Astrocyte of the hippocampus (primary cell): ENCODE data around the gene ARHGEF16.

ENCODE experiments used
- DNase-seq: peaks from one replicate; pipeline ENCODE4 v3.0.0; 2011; ENCODE audit warnings: low read depth, low spot score

ARHGEF16 gene

DNA sequence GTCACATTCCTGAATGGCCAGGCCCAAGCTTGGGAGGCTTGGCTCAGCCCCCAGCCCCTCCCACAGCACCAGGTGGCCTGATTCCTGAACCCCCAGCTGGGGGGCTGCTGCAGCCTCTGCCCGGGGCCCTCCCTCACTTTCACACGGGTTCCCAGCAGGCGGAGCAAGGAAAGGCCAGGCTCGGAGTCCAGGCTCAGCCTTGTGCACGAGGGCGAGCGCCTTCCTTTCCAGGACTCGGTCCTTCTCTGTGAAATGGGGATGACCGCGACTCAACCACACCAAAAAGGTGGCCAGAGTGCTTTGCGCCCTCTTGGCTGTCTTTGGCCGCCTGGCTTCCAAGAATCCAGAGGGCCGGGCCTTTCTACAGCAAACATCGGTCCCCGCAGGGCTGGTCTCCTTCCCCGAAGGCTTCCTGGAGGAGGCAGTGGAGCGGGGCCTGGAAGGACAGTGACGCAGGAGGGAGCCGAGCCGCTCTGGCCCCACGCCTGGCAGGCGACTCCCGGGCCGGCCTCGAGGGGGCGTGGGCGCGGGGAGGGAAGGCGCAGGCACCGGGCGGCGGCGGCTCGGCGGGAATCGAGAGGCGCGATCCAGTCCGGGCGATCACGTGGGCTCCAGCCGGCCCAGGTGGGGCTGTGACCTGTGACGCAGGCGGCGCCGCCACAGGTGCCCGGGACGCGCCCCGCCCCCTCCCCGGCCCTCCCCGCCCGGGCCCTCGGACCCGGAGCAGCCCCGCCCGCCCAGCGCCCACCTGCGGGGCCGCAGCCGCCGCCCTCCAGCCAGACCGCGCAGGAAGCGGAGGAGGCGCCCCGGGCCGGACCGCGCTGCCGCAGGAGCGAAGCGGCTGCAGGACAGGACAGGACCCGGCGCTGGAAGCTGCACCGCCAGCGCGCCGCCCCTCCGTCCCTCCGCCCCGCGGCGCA, at the start of gene ARHGEF16:
ARHGEF16 (plus strand) TSS at position 775 of the 920 bp plus-strand sequence. CDS start 8,420 bp downstream, outside the sequence.
- DNase-seq: peak; percentile 67

GRCh38 chr1:3404801-3405200, 49.7 kb upstream of the ARHGEF16 start:
- no peak for DNase-seq

GRCh38 chr1:3405491-3405890, 49.0 kb upstream of the ARHGEF16 start:
- DNase-seq: no peak

GRCh38 chr1:3405974-3406867, 48.2 kb upstream of the ARHGEF16 start:
- DNase-seq: no peak

GRCh38 chr1:3407021-3407420, 47.4 kb upstream of the ARHGEF16 start:
- no peak for DNase-seq

- no peak for DNase-seq
Measured at GRCh38 chr1:3408751-3409266, 45.7 kb upstream of the ARHGEF16 start.

- no peak for DNase-seq
Measured at GRCh38 chr1:3409366-3410141, 44.9 kb upstream of the ARHGEF16 start.

DNA sequence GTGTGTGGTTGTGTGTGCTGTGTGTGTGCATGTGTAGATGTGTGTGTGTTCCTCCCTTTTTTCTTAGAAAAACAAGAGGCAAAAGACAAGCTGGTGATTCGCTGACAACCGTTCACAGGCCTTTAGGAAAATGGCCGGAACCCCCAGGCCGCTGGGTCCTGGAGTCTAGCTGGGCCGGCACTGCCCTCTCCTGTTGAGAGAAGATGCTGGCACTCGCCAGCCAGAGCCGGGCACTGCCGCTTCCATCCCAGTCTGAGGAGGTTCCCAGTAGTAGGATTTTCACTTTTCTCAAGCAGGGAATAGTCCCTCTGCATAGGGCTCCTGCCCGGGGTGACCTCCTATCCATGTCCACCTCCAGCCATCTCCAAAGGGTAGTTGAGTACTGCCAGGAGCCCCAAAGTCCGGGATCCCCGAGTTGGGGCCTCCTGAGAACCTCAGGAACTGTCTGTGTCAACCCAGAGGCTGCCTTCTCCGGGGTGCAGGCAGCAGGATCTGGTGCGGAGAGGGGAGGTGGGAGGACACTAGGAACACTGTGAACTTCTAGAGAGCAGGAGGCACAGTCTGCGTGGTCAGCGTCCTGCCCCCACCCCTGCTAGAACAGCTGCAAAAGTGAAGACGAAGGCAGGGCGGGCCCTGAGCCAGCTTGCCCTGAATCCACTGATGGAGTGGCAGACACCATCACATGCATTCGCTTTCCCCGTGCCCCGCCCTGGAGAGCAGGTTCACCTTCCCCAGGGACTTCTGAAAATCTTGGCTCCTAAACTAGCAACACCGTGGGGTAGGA, 44.1 kb upstream of the ARHGEF16 start:
- peak; percentile 90 for DNase-seq

- no peak for DNase-seq
Measured at GRCh38 chr1:3411806-3412205, 42.7 kb upstream of the ARHGEF16 start.

DNA sequence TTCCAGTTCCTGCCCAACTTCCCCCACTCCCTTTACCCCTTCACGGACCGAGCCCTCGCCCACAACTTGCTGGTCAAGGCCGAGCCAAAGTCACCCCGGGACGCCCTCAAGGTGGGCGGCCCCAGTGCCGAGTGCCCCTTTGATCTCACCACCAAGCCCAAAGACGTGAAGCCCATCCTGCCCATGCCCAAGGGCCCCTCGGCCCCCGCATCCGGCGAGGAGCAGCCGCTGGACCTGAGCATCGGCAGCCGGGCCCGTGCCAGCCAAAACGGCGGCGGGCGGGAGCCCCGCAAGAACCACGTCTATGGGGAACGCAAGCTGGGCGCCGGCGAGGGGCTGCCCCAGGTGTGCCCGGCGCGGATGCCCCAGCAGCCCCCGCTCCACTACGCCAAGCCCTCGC, 42.1 kb upstream of the ARHGEF16 start:
- DNase-seq: no peak

GRCh38 chr1:3413975-3414710, 40.3 kb upstream of the ARHGEF16 start:
- DNase-seq: no peak

DNA sequence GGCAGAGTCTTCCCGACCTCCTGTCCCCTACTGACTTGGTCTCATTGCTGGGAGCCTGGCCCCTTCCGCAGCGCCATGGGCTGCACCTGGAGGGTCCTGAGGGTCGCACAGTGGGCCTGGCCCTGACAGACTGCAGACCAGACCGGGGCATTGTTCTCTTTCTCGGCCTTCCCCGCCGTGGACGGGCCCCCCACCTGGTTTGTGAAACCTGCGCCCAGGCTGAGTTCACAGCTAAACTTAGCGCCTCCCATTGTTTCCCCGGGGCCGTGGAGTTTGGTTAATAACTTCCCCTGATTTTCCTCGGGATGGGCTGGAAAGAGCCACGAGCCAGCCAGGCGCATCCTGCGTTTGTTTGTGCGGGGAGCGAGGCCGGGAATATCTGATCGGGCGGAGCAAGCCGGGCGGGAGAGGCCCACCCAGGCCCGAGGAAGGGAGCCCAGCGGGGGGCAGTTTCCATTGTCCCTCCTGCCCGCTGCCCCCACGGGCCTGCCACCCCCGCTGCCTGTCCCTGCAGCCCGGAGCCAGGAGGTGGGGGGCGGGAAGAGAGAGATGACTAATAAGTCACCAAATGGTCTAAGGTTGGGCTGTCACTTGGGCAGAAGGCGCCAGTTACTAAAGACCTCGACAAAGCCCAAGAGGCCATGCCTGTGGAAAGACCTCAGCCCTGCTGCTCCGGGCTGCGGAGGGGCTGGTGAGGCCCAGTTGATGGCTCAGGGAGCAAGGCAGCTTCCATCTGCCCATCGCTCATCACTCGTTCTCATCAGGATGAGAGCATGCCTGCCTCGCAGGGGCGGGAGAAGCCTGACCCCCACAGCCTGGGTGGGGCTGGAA, 39.0 kb upstream of the ARHGEF16 start:
- DNase-seq: peak; percentile 27

GRCh38 chr1:3417082-3417739, 37.3 kb upstream of the ARHGEF16 start:
- no peak for DNase-seq

GRCh38 chr1:3417934-3418333, 36.5 kb upstream of the ARHGEF16 start:
- no peak for DNase-seq

GRCh38 chr1:3418600-3418999, 35.9 kb upstream of the ARHGEF16 start:
- DNase-seq: no peak

DNA sequence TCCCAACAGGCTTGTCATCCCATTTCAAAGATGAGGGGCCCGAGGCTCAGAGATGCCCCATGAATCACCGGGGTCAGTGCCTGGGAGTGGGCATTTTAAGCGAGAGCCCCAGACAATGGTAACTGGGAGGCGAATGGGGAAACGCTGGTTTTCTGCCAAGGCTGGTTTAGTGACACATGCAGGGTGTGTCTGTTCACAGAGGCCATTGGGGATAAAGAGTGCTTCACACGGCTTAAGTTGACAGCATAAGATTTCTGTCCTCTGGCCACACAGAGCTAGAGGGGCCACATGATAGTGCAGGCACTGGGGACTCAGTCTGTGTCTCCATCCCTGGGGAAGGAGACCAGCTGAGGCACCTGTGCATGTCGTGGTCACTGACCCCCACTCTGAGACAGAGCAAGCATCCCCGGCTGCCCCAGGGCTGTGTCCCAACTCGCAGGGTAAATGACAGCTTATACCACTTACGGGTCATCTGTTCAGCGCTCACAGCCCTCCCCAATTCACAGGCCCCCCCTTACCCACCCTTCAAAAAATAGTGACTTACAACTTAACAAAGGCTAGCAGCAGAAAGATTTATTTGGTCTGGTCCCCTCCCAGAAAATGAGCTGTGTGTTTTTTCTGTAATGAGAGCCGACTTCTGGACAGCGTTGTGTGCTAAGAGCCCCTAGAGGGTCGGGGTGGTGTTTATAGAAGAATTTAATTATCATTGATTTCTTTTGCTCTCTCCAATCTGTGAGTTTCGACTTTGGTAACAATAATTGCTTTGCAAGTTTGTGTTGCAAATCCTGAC, 34.9 kb upstream of the ARHGEF16 start:
- peak; percentile 33 for DNase-seq

DNA sequence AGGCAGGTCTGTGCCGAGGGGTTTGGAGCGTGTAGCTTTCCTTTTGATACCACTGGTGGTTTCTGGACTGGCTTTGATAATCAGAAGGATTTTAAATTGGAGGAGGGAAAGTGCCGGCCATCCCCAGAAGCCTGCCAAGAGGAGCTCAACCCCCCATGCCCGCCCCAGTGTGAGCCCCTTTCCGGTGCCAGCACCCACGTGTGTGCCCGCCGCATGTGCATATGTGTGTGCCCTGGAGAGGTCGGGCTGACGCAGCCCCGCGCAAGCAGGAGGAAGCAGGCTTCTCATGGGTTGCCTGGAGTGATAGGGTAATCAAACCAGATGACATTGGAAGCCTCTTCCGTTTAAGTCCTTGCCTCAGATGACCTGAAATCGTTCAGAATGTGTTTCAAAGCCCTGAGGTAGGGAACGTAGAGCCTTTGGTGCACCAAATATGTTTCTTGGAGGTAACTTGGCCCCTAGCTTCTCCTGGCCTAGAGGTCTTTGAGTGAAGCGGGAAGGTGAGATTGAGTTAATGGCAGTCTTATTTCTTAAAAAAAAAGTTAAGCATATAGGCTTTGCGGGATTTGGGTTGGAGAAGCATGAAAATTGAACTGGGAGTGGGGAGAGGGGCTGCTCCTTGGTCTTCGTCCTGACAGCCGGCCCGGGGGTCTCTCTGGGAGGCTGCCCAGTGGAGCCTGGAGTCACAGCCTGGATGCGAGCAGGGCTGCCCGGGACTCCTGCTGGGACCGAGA, 34.1 kb upstream of the ARHGEF16 start:
- DNase-seq: no peak
